H9 (cell line): ENCODE results near the gene PAGR1. TPM values are rescaled to one million over a fixed set of nuclear protein-coding genes. Genes with fewer than 3 reads are reported as not detected.

ENCODE experiments used
- DNase-seq: peaks from one replicate; pipeline ENCODE4 v3.0.0-alpha.2; 2017
- H2AFZ ChIP-seq: one replicate; pipeline ENCODE4 v1.6.1; 2013; ENCODE audit warnings: mild to moderate bottlenecking, low read length, control low read depth, moderate library complexity
- H2AK5ac ChIP-seq: 2 replicates; pipeline ENCODE4 v1.6.1; 2013; ENCODE audit warnings: low read length, control low read depth, mixed read lengths; ENCODE audit not compliant: insufficient read length
- H2BK120ac ChIP-seq: one replicate; pipeline ENCODE4 v1.6.1; 2013; ENCODE audit warnings: low read depth, mild to moderate bottlenecking, low read length, control low read depth, inconsistent platforms; ENCODE audit not compliant: poor library complexity, severe bottlenecking
- H2BK12ac ChIP-seq: 2 replicates; pipeline ENCODE4 v1.6.1; 2013; ENCODE audit warnings: low read length, control low read depth, mixed read lengths, low read depth; ENCODE audit not compliant: insufficient read length
- H2BK15ac ChIP-seq: 2 replicates; pipeline ENCODE4 v1.6.1; 2013; ENCODE audit warnings: low read depth, low read length, control low read depth
- H2BK20ac ChIP-seq: one replicate; pipeline ENCODE4 v1.6.1; 2013; ENCODE audit warnings: low read depth, mild to moderate bottlenecking, low read length, control low read depth, inconsistent platforms; ENCODE audit not compliant: poor library complexity, severe bottlenecking
- H2BK5ac ChIP-seq: 2 replicates; pipeline ENCODE4 v1.6.1; 2013; ENCODE audit warnings: low read length, control low read depth, mixed read lengths; ENCODE audit not compliant: insufficient read length
- H3K14ac ChIP-seq: 2 replicates; pipeline ENCODE4 v1.6.1; 2013; ENCODE audit warnings: low read length, control low read depth; ENCODE audit not compliant: insufficient read depth
- H3K18ac ChIP-seq: 2 replicates; pipeline ENCODE4 v1.6.1; 2013; ENCODE audit warnings: low read depth, mild to moderate bottlenecking, mixed read lengths, low read length, control low read depth; ENCODE audit not compliant: insufficient read length
- H3K23ac ChIP-seq: 2 replicates; pipeline ENCODE4 v1.6.1; 2013; ENCODE audit warnings: low read length, control low read depth, mixed read lengths, low read depth; ENCODE audit not compliant: insufficient read length
- H3K23me2 ChIP-seq: 2 replicates; pipeline ENCODE4 v1.6.1; 2013; ENCODE audit warnings: low read depth, mild to moderate bottlenecking, mixed read lengths, low read length, control low read depth; ENCODE audit not compliant: insufficient read length, poor library complexity, severe bottlenecking
- H3K27ac ChIP-seq: 2 replicates; pipeline ENCODE4 v1.5.1; 2013; ENCODE audit warnings: low read length, control low read depth, mixed read lengths, low read depth; ENCODE audit not compliant: insufficient read length
- H3K27me3 ChIP-seq: 2 replicates; pipeline ENCODE4 v1.6.1; 2013; ENCODE audit warnings: low read length, control low read depth, inconsistent platforms; ENCODE audit not compliant: insufficient read depth
- H3K4ac ChIP-seq: 2 replicates; pipeline ENCODE4 v1.6.1; 2013; ENCODE audit warnings: low read depth, mild to moderate bottlenecking, control low read depth, inconsistent platforms, low read length, moderate library complexity
- H3K4me1 ChIP-seq: 2 replicates; pipeline ENCODE4 v1.6.1; 2013; ENCODE audit warnings: low read length, control low read depth, inconsistent platforms; ENCODE audit not compliant: insufficient read depth
- H3K4me2 ChIP-seq: 2 replicates; pipeline ENCODE4 v1.6.1; 2013; ENCODE audit warnings: low read length, control low read depth, mixed read lengths; ENCODE audit not compliant: insufficient read length, insufficient read depth
- H3K56ac ChIP-seq: 2 replicates; pipeline ENCODE4 v1.6.1; 2013; ENCODE audit warnings: low read depth, mild to moderate bottlenecking, mixed read lengths, low read length, control low read depth; ENCODE audit not compliant: insufficient read length
- H3K79me1 ChIP-seq: 2 replicates; pipeline ENCODE4 v1.6.1; 2013; ENCODE audit warnings: low read depth, mild to moderate bottlenecking, moderate library complexity, low read length, control low read depth, inconsistent platforms; ENCODE audit not compliant: insufficient read depth, poor library complexity, severe bottlenecking
- H3K79me2 ChIP-seq: 2 replicates; pipeline ENCODE4 v1.6.1; 2013; ENCODE audit warnings: low read length, control low read depth, inconsistent platforms; ENCODE audit not compliant: insufficient read depth
- H3K9ac ChIP-seq: 2 replicates; pipeline ENCODE4 v1.6.1; 2013; ENCODE audit warnings: low read length, control low read depth, mixed read lengths; ENCODE audit not compliant: insufficient read length; ENCODE audit errors: extremely low read depth
- H3K9me3 ChIP-seq: one replicate; pipeline ENCODE4 v1.6.1; 2013; ENCODE audit warnings: low read depth, low read length, inconsistent platforms; ENCODE audit not compliant: control insufficient read depth
- H3T11ph ChIP-seq: one replicate; pipeline ENCODE4 v1.6.1; 2013; ENCODE audit warnings: mild to moderate bottlenecking, low read length, control low read depth, inconsistent platforms
- H4K20me1 ChIP-seq: one replicate; pipeline ENCODE4 v1.6.1; 2013; ENCODE audit not compliant: control insufficient read depth, insufficient read length, insufficient read depth
- H4K5ac ChIP-seq: 2 replicates; pipeline ENCODE4 v1.6.1; 2013; ENCODE audit warnings: low read depth, mild to moderate bottlenecking, mixed read lengths, low read length, control low read depth; ENCODE audit not compliant: insufficient read length
- H4K8ac ChIP-seq: replicated peaks from 2 replicates; pipeline ENCODE4 v1.6.1; 2013; ENCODE audit warnings: low read length, control low read depth, mixed read lengths, low read depth; ENCODE audit not compliant: insufficient read length
- H4K91ac ChIP-seq: 2 replicates; pipeline ENCODE4 v1.6.1; 2013; ENCODE audit warnings: low read depth, mild to moderate bottlenecking, moderate library complexity, mixed read lengths, low read length, control low read depth; ENCODE audit not compliant: insufficient read length
- H3K27ac Mint-ChIP-seq, 3 experiments: 2 replicates in 2 of 3; 3 replicates in 1 of 3; pipeline ENCODE4 v1.8.0; 2020 to 2021; ENCODE audit warnings: mixed read lengths in 3 of 3, mild to moderate bottlenecking in 1 of 3, moderate library complexity in 1 of 3
- H3K27me3 Mint-ChIP-seq: 2 replicates; pipeline ENCODE4 v1.8.0; 2021; ENCODE audit warnings: low read depth, mild to moderate bottlenecking, moderate library complexity, mixed read lengths
- H3K36me3 Mint-ChIP-seq, 3 experiments: 2 replicates in 2 of 3; 3 replicates in 1 of 3; pipeline ENCODE4 v1.8.0; 2020 to 2021; ENCODE audit warnings: low read depth in 3 of 3, mixed read lengths in 3 of 3; ENCODE audit not compliant: insufficient read depth in 1 of 3
- H3K4me1 Mint-ChIP-seq, 2 experiments: 2 replicates each; pipeline ENCODE4 v1.8.0; 2020; ENCODE audit warnings: mixed read lengths in 2 of 2
- H3K4me3 Mint-ChIP-seq, 2 experiments: 2 replicates in 1 of 2; 3 replicates in 1 of 2; pipeline ENCODE4 v1.8.0; 2020 to 2021; ENCODE audit warnings: mild to moderate bottlenecking in 2 of 2, mixed read lengths in 2 of 2, moderate library complexity in 1 of 2
- H3K9me3 Mint-ChIP-seq, 2 experiments: 2 replicates in 1 of 2; 3 replicates in 1 of 2; pipeline ENCODE4 v1.8.0; 2020; ENCODE audit warnings: mild to moderate bottlenecking in 2 of 2, mixed read lengths in 2 of 2, moderate library complexity in 1 of 2
- CTCF ChIP-seq: fragments of 200-600 bp; sonication (generic); conservative IDR thresholded peaks from 3 replicates; pipeline ENCODE4 v1.8.0; 2021; ENCODE audit warnings: antibody characterized with exemption, mild to moderate bottlenecking
- WGBS: extraction: QIAGEN DNeasy Blood & Tissue Kit; methylation state at CpG from one replicate; pipeline ENCODE4 v1.1.7; 2013; ENCODE audit warnings: missing lambda C conversion rate, low lambda C conversion rate, mixed read lengths; ENCODE audit not compliant: insufficient read length; ENCODE audit errors: extremely low coverage; 5-methylcytosine and 5-hydroxymethylcytosine counted together
- total RNA-seq: library from RNA; stranded (reverse); gene quantifications from 2 replicates; pipeline ENCODE4 v1.2.1, GENCODE V29; 2021

PAGR1 gene
- total RNA-seq, 1 experiment from 2014 or later = 65.3 TPM

- Mint-ChIP-seq H3K9me3 (no peaks in the 10 kb centered on the region), H3K27ac (no peak overlapping the region), H3K27me3 (no peaks in the 10 kb centered on the region; the same call in 1 of the 2 replicates), H3K36me3 (peaks cover 17 to 33% (median 31%) of the 10 kb centered on the region in 3 experiments; a peak in 6 of 7 replicates), H3K4me3 (no peak overlapping the region), H3K4me1 (peaks cover 9 to 14% of the 10 kb centered on the region in 2 experiments)
- no peaks in the 10 kb centered on the region for H3K79me2 ChIP-seq
- no peak overlapping the region for H3K14ac ChIP-seq
- no peak overlapping the region for H4K91ac ChIP-seq
- H4K8ac ChIP-seq = no peak overlapping the region
- TF ChIP-seq CTCF = no peak
- H2BK12ac ChIP-seq = no peak overlapping the region
- H2BK120ac ChIP-seq = no peak overlapping the region
- H3K4me2 ChIP-seq = no peak overlapping the region
- no peaks in the 10 kb centered on the region for H3K27me3 ChIP-seq
- no peak overlapping the region for H2BK20ac ChIP-seq
- H2AFZ ChIP-seq = no peak overlapping the region
- no peak overlapping the region for H3K23ac ChIP-seq
- H2BK15ac ChIP-seq = no peak overlapping the region
- no peaks in the 10 kb centered on the region for H3K9me3 ChIP-seq
- no peak overlapping the region for H2BK5ac ChIP-seq
- no peak overlapping the region for H3K56ac ChIP-seq
- no peak overlapping the region for H3T11ph ChIP-seq
- peaks cover 9% of the 10 kb centered on the region for H3K23me2 ChIP-seq
- H3K18ac ChIP-seq = no peak overlapping the region
- no peak overlapping the region for H4K5ac ChIP-seq
- WGBS = no CpG with 5 or more reads among the region's 9 CpGs
- no peak overlapping the region for H3K4ac ChIP-seq
- H4K20me1 ChIP-seq = no peaks in the 10 kb centered on the region
- DNase-seq = no peak
- H3K79me1 ChIP-seq = peaks cover 8% of the 10 kb centered on the region
- no peaks in the 10 kb centered on the region; the same call in 1 of the 2 replicates for H3K4me1 ChIP-seq
- H2AK5ac ChIP-seq = no peak overlapping the region
- no peak overlapping the region for H3K27ac ChIP-seq
- H3K9ac ChIP-seq = no peak overlapping the region
Measured at GRCh38 chr16:29860218-29860617, 44.3 kb downstream of the PAGR1 start.
